ENCODE results near the gene RELL2.
A peak's percentile ranks its signal among the peaks of the same experiment; 100 is the strongest.

DNA sequence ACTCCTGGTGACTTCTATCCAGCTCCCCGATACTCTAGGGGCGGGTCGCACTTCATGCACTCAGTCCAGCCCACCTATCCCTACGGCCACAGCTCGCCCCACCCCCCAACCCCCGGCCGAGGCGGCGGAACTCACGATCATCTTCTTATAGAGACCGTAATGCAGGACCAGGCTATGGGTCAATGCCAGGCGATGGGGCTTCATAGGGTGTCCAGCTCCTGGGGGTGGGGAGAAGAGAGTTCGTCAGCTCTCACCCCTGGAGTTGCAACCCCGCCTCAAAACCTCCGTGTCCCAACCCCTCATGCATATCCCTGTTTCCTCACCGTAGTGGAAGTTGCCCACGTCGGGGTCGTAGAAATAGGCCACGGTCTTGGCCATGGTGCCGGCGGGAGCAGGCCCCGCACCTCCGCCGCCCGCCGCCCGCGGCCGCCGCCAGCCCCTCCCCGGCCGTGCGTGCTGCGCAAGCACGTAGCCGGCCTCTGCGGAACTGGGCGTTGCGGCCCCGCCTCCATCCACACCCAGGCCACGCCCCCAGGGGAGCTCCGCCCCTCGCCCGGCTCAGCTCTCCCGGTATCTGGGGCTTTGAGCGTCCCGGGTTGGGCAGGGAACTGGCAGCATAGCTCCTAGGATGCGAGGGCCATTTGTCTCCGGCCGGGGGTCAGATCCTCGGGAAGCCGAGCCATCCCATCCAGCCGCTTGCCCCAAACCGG lies at the start of gene RELL2, which contains the start of gene HDAC3:
- TF ChIP-seq TAF1 (IDR thresholded peaks at IDR 0.05; ENCODE audit: borderline replicate concordance, insufficient read depth, low read length) (no peak), FOXP2 (optimal IDR thresholded peaks at IDR 0.05; ENCODE audit: borderline replicate concordance, extremely low read depth, extremely low read length, insufficient read depth) (peak; percentile 84), POLR2AphosphoS5 (IDR thresholded peaks at IDR 0.05; ENCODE audit: low read depth, low read length) (peak; percentile 80), SIN3A (IDR thresholded peaks at IDR 0.05; ENCODE audit: borderline replicate concordance, insufficient read depth, low read length) (no peak; the same call in 1 of the 2 replicates)

All from PFSK-1 (cell line).